Caco-2 (cell line): ENCODE results near the gene AHDC1. TPM values are rescaled to one million over a fixed set of nuclear protein-coding genes. Genes with fewer than 3 reads are reported as not detected.

Source experiments
- BruUV-seq: library from RNA; stranded (reverse); fragments of 400-500 nt; replicated peaks from 2 replicates; lab custom pipeline; 2021; lab: Mats Ljungman, UMichigan
- CTCF ChIA-PET: fragments of 300-600 bp; sonication (Branson Sonifier 250); formaldehyde crosslinking; loops from one replicate; lab custom pipeline; 2022; ENCODE audit warnings: antibody characterized with exemption; lab: Charles Lee
- POLR2A ChIA-PET: fragments of 300-600 bp; sonication (Branson Sonifier 250); formaldehyde crosslinking; loops from one replicate; lab custom pipeline; 2022; ENCODE audit warnings: antibody characterized with exemption; lab: Charles Lee
- DNase-seq, 2 experiments: peaks; one replicate each; pipeline versions ENCODE4 v3.0.0 to v3.0.0-alpha.2; 2020 to 2022
- H3K27me3 ChIP-seq: replicated peaks from 2 replicates; pipeline ENCODE4 v1.6.0; 2011; ENCODE audit warnings: low read length; ENCODE audit not compliant: control insufficient read depth, insufficient read depth
- H3K36me3 ChIP-seq: 2 replicates; pipeline ENCODE4 v1.5.1; 2011; ENCODE audit warnings: low read length; ENCODE audit not compliant: control insufficient read depth, insufficient read depth
- H3K4me1 ChIP-seq: fragments of 250-450 bp; sonication (Bioruptor Pico); 2 replicates; pipeline ENCODE4 v1.5.1; 2020; ENCODE audit warnings: mild to moderate bottlenecking
- H3K4me3 ChIP-seq: 2 replicates; pipeline ENCODE4 v1.5.1; 2011; ENCODE audit warnings: low read depth, mild to moderate bottlenecking, control low read depth, low read length
- H3K9me3 ChIP-seq: fragments of 250-450 bp; sonication (Bioruptor Pico); 2 replicates; pipeline ENCODE4 v1.5.1; 2020; ENCODE audit warnings: mild to moderate bottlenecking, moderate library complexity
- H3K27ac Mint-ChIP-seq: one replicate; pipeline ENCODE4 v1.8.0; 2022; ENCODE audit warnings: mixed read lengths; ENCODE audit not compliant: unreplicated experiment
- H3K27me3 Mint-ChIP-seq: one replicate; pipeline ENCODE4 v1.8.0; 2022; ENCODE audit warnings: mixed read lengths; ENCODE audit not compliant: insufficient read depth, unreplicated experiment
- H3K36me3 Mint-ChIP-seq: one replicate; pipeline ENCODE4 v1.8.0; 2022; ENCODE audit warnings: mild to moderate bottlenecking, mixed read lengths; ENCODE audit not compliant: insufficient read depth, unreplicated experiment
- H3K4me1 Mint-ChIP-seq: one replicate; pipeline ENCODE4 v1.8.0; 2022; ENCODE audit warnings: low read depth, mixed read lengths; ENCODE audit not compliant: unreplicated experiment
- H3K4me3 Mint-ChIP-seq: one replicate; pipeline ENCODE4 v1.8.0; 2022; ENCODE audit warnings: mild to moderate bottlenecking, moderate library complexity, mixed read lengths; ENCODE audit not compliant: unreplicated experiment
- H3K9me3 Mint-ChIP-seq: one replicate; pipeline ENCODE4 v1.8.0; 2022; ENCODE audit warnings: mixed read lengths; ENCODE audit not compliant: unreplicated experiment
- CTCF ChIP-seq, 2 experiments: fragments of 200-600 bp in 1 of 2; IDR thresholded peaks; 1 replicate in 1 of 2; 2 replicates in 1 of 2; pipeline versions ENCODE4 v1.5.1 to v1.8.0; 2011 to 2022; ENCODE audit warnings: antibody characterized with exemption in 1 of 2, control low read depth in 1 of 2, inconsistent platforms in 1 of 2, low read depth in 1 of 2, low read length in 1 of 2, mild to moderate bottlenecking in 1 of 2, moderate library complexity in 1 of 2; ENCODE audit not compliant: insufficient read depth in 1 of 2, severe bottlenecking in 1 of 2, unreplicated experiment in 1 of 2
- intact Hi-C: fragments of 100-400 bp; cut with micrococcal nuclease; formaldehyde crosslinking; loops from one replicate; pipeline ENCODE4 v1.10.0; 2022; ENCODE audit not compliant: unreplicated experiment
- total RNA-seq: library from RNA; stranded (reverse); gene quantifications from 2 replicates; pipeline ENCODE4 v1.2.3, GENCODE V29; 2022

Gene AHDC1
- total RNA-seq, 1 experiment from 2014 or later, result 17.0 TPM

DNA sequence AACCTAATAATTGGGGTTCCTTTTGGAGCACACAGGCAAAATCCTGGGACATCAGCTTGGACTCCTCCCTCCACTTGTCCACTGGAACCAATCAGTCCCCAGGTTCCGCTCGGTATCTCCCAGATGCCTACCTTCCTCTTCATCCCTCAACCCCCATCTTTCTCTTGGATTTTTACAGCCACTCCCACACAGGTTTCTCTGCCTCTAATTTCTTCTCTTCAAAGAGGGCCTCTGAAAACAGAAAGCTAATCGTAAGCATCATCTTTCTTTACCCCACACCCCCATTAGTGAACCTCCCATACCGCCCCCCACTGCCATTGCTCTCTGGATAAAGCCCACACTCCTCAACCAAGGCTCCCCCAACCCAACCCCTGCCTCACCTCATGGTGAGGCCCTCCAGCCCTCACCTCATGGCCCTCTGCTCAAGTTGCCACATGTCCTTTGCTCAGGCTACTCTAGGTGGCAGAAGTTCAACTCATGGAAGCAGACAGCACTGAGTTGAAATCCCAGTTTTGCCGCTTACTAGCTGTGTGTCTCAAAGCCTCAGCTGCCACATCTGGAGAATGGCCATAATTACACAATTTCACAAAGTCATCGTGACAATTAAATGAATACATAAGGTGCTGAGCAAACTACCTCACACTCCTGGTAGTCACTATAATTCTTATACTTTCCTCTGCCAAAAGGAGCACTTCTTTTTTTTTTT, 95.8 kb downstream of the AHDC1 start:
- ChIA-PET CTCF (interaction anchor here (0.6 kb wide), 1 partner anchor 142 kb away, joined by 3 read pairs; no protein-coding TSS in a partner anchor), POLR2A (interaction anchor here (0.8 kb wide), 1 partner anchor 17 kb away, joined by 4 read pairs; no protein-coding TSS in a partner anchor)
- Mint-ChIP-seq H3K4me3 (no peak overlapping the region), H3K9me3 (no peaks in the 10 kb centered on the region), H3K27me3 (no peaks in the 10 kb centered on the region), H3K4me1 (peaks cover 15% of the 10 kb centered on the region), H3K27ac (peak overlapping the region; percentile 11), H3K36me3 (no peaks in the 10 kb centered on the region)
- BruUV-seq, result no TSS peak
- no peak for TF ChIP-seq CTCF (IDR thresholded peaks at IDR 0.05; ENCODE audit: insufficient read depth in 1 of 2, low read depth in 1 of 2, low read length in 1 of 2, severe bottlenecking in 1 of 2, unreplicated experiment in 1 of 2)
- intact Hi-C loops, result no loop called here
- Histone ChIP-seq H3K36me3 (no peaks in the 10 kb centered on the region), H3K9me3 (no peaks in the 10 kb centered on the region), H3K4me1 (peaks cover 18% of the 10 kb centered on the region), H3K4me3 (no peak overlapping the region), H3K27me3 (no peaks in the 10 kb centered on the region)
- DNase-seq, result no peak

DNA sequence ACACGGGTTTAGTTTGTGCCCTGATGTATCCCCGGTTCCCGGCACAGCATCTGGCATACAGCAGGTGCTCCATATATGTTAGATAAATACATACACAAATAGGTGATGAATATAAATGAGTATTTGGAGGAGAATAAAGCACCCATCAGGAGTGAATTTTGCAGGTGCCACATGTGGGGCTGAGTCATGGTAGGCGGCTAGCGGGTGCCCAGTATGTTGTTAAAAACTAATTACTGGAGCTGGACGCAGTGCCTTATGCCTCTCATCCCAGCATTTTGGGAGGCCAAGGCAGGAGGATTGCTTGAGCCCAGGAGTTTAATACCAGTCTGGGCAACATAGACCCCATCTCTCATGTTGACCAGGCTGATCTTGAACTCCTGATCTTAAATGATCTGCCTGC, 97.2 kb downstream of the AHDC1 start:
- no peak overlapping the region for H3K4me3 ChIP-seq
- Mint-ChIP-seq H3K27me3 (no peaks in the 10 kb centered on the region), H3K4me3 (no peak overlapping the region), H3K36me3 (no peaks in the 10 kb centered on the region), H3K4me1 (peaks cover 18% of the 10 kb centered on the region), H3K9me3 (no peaks in the 10 kb centered on the region), H3K27ac (no peak overlapping the region)
- DNase-seq, result no peak
- H3K4me1 ChIP-seq, result peaks cover 18% of the 10 kb centered on the region
- TF ChIP-seq CTCF (IDR thresholded peaks at IDR 0.05; ENCODE audit: insufficient read depth in 1 of 2, low read depth in 1 of 2, low read length in 1 of 2, severe bottlenecking in 1 of 2, unreplicated experiment in 1 of 2), result no peak
- ChIA-PET CTCF (interaction anchor here (0.6 kb wide), 1 partner anchor 97 kb away, joined by 5 read pairs; the partner anchor contains the start of gene AHDC1), POLR2A (no interaction called here)
- BruUV-seq, result no TSS peak
- no peaks in the 10 kb centered on the region for H3K9me3 ChIP-seq
- no peaks in the 10 kb centered on the region for H3K27me3 ChIP-seq
- intact Hi-C loops, result no loop called here
- H3K36me3 ChIP-seq, result no peaks in the 10 kb centered on the region

DNA sequence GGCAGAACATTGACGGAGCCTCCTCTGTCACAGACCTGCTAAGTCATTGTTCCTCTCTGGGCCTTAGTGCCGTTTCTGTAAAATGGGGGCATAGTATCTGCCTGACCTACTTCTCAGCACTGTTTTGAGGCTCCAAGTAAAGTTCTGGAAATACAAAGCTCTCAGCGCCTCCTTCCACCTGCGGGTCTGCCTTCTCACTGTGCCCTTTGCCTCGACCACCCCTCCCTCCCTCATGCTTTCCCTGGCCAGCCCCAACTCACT, 98.6 kb downstream of the AHDC1 start:
- Mint-ChIP-seq H3K27ac (no peak overlapping the region), H3K4me3 (no peak overlapping the region), H3K4me1 (peaks cover 18% of the 10 kb centered on the region), H3K27me3 (no peaks in the 10 kb centered on the region), H3K36me3 (no peaks in the 10 kb centered on the region), H3K9me3 (no peaks in the 10 kb centered on the region)
- intact Hi-C loops, result loop anchor here (2.0 kb wide), 1 partner anchor 23 kb away; no protein-coding TSS in a partner anchor
- Histone ChIP-seq H3K9me3 (no peaks in the 10 kb centered on the region), H3K4me1 (peaks cover 18% of the 10 kb centered on the region), H3K36me3 (no peaks in the 10 kb centered on the region), H3K4me3 (no peak overlapping the region), H3K27me3 (no peaks in the 10 kb centered on the region)
- no TSS peak for BruUV-seq
- no peak for TF ChIP-seq CTCF (IDR thresholded peaks at IDR 0.05; ENCODE audit: insufficient read depth in 1 of 2, low read depth in 1 of 2, low read length in 1 of 2, severe bottlenecking in 1 of 2, unreplicated experiment in 1 of 2)
- POLR2A ChIA-PET, result interaction anchor here (0.6 to 1.1 kb wide), 2 partner anchors 15 to 38 kb away, joined by 4 read pairs; partner anchors contain the start of gene WASF2
- CTCF ChIA-PET, result interaction anchor here (0.7 to 0.9 kb wide), 2 partner anchors 9 to 15 kb away, joined by 3 to 4 read pairs; partner anchors contain the start of gene WASF2
- DNase-seq, result no peak
